ENCODE results near the gene HSPA14.

DNA sequence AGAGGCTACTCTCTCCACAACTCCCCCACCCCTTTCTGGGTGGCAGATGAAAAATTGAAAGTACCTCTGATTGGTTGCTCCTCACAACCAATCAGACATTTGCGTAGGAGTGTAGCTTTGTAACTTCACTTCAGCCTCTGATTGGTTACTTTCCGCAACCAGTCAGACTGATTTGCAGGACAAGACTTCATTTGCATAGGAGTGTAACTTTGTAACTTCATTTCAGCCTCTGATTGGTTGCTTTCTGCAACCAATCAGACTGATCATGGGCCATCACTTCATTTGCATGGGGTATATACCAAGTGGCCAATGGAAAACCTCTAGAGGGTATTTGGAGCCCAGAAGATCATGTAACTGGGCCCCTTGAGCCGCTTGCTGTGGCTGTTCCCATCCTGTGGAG, 25.8 kb upstream of the HSPA14 start:
- no peak for TF ChIP-seq POLR2A (IDR thresholded peaks at IDR 0.05)
- TF ChIP-seq, protein P1, sequence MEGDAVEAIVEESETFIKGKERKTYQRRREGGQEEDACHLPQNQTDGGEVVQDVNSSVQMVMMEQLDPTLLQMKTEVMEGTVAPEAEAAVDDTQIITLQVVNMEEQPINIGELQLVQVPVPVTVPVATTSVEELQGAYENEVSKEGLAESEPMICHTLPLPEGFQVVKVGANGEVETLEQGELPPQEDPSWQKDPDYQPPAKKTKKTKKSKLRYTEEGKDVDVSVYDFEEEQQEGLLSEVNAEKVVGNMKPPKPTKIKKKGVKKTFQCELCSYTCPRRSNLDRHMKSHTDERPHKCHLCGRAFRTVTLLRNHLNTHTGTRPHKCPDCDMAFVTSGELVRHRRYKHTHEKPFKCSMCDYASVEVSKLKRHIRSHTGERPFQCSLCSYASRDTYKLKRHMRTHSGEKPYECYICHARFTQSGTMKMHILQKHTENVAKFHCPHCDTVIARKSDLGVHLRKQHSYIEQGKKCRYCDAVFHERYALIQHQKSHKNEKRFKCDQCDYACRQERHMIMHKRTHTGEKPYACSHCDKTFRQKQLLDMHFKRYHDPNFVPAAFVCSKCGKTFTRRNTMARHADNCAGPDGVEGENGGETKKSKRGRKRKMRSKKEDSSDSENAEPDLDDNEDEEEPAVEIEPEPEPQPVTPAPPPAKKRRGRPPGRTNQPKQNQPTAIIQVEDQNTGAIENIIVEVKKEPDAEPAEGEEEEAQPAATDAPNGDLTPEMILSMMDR (IDR thresholded peaks at IDR 0.05) = no peak
